Parathyroid adenoma (tissue), 2 donors: Measurements from ENCODE around the gene MDP1.
"Not testable (repeated sequence)": the region's sequence is repeated elsewhere in the genome, so short reads cannot be mapped to it uniquely, and the experiment has no call there.

Source experiments
- H2AFZ ChIP-seq: fragments of 300-600 bp; sonication (generic); one replicate; pipeline ENCODE4 v1.7.0; 2017; ENCODE audit warnings: antibody characterized with exemption, mild to moderate bottlenecking
- H3K27ac ChIP-seq: fragments of 300-600 bp; sonication (generic); one replicate; pipeline ENCODE4 v1.7.0; 2017
- H3K27me3 ChIP-seq: fragments of 300-600 bp; sonication (generic); one replicate; pipeline ENCODE4 v1.7.0; 2017; ENCODE audit warnings: low read length; ENCODE audit not compliant: control insufficient read depth, insufficient read depth
- H3K36me3 ChIP-seq: fragments of 300-600 bp; sonication (generic); one replicate; pipeline ENCODE4 v1.7.0; 2017; ENCODE audit warnings: low read length; ENCODE audit not compliant: control insufficient read depth, insufficient read depth
- H3K4me1 ChIP-seq: fragments of 300-600 bp; sonication (generic); one replicate; pipeline ENCODE4 v1.7.0; 2017; ENCODE audit warnings: control low read depth
- H3K4me2 ChIP-seq: fragments of 300-600 bp; sonication (generic); one replicate; pipeline ENCODE4 v1.7.0; 2017; ENCODE audit warnings: low read length
- H3K4me3 ChIP-seq: fragments of 300-600 bp; sonication (generic); one replicate; pipeline ENCODE4 v1.7.0; 2017; ENCODE audit warnings: low read depth, low read length
- H3K79me2 ChIP-seq: fragments of 300-600 bp; sonication (generic); one replicate; pipeline ENCODE4 v1.7.0; 2017; ENCODE audit warnings: control low read depth
- H3K9ac ChIP-seq: fragments of 300-600 bp; sonication (generic); one replicate; pipeline ENCODE4 v1.7.0; 2017; ENCODE audit warnings: mild to moderate bottlenecking
- H3K9me3 ChIP-seq: fragments of 300-600 bp; sonication (generic); one replicate; pipeline ENCODE4 v1.7.0; 2017; ENCODE audit warnings: low read length; ENCODE audit not compliant: control insufficient read depth
- TF ChIP-seq, protein P1 (sequence below): fragments of 300-600 bp; sonication (generic); IDR thresholded peaks from one replicate; pipeline ENCODE4 v1.7.0; 2017; ENCODE audit warnings: antibody characterized with exemption, mild to moderate bottlenecking
- donor health status: primary hyperparathyroidism.

The MDP1 gene

DNA sequence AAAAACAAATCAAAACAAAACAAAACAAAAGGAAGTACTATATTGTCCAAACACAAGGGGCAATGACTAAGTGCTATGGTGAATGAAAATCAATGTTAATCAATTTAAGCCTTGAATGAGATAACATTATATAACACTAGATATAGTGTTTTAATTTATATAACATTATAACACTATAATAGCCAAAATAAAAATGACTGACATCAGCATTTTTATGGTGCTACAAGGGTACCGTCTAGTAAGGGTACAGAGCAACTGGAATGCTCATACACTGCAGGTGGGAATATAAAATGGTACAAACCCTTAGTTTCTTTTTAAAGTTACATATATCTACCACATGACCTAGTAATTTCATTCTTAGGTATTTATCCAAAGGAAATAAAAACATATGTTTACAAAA, 10.6 kb upstream of the MDP1 start:
- TF ChIP-seq, protein P1, sequence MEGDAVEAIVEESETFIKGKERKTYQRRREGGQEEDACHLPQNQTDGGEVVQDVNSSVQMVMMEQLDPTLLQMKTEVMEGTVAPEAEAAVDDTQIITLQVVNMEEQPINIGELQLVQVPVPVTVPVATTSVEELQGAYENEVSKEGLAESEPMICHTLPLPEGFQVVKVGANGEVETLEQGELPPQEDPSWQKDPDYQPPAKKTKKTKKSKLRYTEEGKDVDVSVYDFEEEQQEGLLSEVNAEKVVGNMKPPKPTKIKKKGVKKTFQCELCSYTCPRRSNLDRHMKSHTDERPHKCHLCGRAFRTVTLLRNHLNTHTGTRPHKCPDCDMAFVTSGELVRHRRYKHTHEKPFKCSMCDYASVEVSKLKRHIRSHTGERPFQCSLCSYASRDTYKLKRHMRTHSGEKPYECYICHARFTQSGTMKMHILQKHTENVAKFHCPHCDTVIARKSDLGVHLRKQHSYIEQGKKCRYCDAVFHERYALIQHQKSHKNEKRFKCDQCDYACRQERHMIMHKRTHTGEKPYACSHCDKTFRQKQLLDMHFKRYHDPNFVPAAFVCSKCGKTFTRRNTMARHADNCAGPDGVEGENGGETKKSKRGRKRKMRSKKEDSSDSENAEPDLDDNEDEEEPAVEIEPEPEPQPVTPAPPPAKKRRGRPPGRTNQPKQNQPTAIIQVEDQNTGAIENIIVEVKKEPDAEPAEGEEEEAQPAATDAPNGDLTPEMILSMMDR: no peak
- no peaks in the 10 kb centered on the region for H3K9me3 ChIP-seq
- no peak overlapping the region for H3K27ac ChIP-seq
- H3K27me3 ChIP-seq: no peaks in the 10 kb centered on the region
- peaks cover 40% of the 10 kb centered on the region for H3K79me2 ChIP-seq
- H3K4me2 ChIP-seq: no peak overlapping the region
- H3K4me3 ChIP-seq: no peak overlapping the region
- no peak overlapping the region for H3K9ac ChIP-seq
- peaks cover 4% of the 10 kb centered on the region for H3K4me1 ChIP-seq
- H3K36me3 ChIP-seq: no peaks in the 10 kb centered on the region
- H2AFZ ChIP-seq: no peak overlapping the region

- TF ChIP-seq, protein P1: no peak
- no peak overlapping the region for H3K27ac ChIP-seq
- H3K27me3 ChIP-seq: no peaks in the 10 kb centered on the region
- no peak overlapping the region for H3K9ac ChIP-seq
- no peaks in the 10 kb centered on the region for H3K4me1 ChIP-seq
- H3K4me2 ChIP-seq: no peak overlapping the region
- no peaks in the 10 kb centered on the region for H3K36me3 ChIP-seq
- H2AFZ ChIP-seq: no peak overlapping the region
- no peak overlapping the region for H3K4me3 ChIP-seq
- no peaks in the 10 kb centered on the region for H3K9me3 ChIP-seq
- H3K79me2 ChIP-seq: peaks cover 47% of the 10 kb centered on the region
These were observed 8.8 kb upstream of the MDP1 start for GRCh38 chr14:24224618-24225071.

DNA sequence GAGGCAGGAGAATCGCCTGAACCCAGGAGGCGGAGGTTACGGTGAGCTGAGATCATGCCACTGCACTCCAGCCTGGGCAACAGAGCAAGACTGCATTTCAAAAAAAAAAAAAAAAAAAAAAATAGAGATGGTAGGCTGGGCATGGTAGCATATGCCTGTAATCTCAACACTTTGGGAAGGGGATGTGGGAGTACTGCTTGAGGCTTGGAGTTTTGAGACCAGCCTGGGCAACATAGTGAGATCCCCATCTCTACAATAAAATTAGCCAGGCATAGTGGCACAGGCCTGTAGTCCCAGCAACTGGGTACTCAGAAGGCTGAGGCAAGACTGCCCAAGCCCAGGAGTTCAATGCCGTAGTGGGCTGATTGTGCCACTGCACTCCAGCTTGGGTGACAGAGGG, 7.1 kb upstream of the MDP1 start:
- not testable (repeated sequence) for H2AFZ ChIP-seq, H3K4me2 ChIP-seq, H3K27me3 ChIP-seq, H3K9me3 ChIP-seq, H3K27ac ChIP-seq, H3K36me3 ChIP-seq, H3K4me3 ChIP-seq, H3K9ac ChIP-seq, H3K4me1 ChIP-seq
- H3K79me2 ChIP-seq: peaks cover 55% of the 10 kb centered on the region

DNA sequence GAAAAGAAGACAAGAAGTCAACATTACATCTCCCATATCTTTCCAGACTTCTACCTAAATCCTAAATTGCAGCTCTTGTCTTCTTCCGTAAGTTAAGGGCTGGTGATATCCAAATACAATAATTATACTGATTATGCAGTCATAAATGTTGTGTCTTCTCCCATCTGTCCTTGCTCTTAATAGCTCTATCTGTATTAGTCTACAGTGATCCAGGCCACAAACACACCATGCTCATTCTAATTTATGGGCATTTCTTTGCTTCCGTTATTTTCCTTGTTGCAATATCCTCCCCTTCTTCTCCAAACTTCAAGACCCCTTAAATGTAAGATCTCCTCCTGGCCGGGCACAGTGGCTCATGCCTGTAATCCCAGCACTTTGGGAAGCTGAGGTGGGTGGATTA, 3.7 kb upstream of the MDP1 start:
- Histone ChIP-seq H3K4me2 (no peak overlapping the region), H3K27me3 (no peaks in the 10 kb centered on the region), H3K9ac (no peak overlapping the region), H3K9me3 (no peaks in the 10 kb centered on the region), H3K4me1 (peaks cover 3% of the 10 kb centered on the region), H3K4me3 (no peak overlapping the region), H3K27ac (no peak overlapping the region), H2AFZ (no peak overlapping the region), H3K79me2 (peaks cover 37% of the 10 kb centered on the region), H3K36me3 (no peaks in the 10 kb centered on the region)
- TF ChIP-seq, protein P1: no peak

- Histone ChIP-seq H3K9me3 (no peaks in the 10 kb centered on the region), H3K9ac (no peak overlapping the region), H3K27ac (no peak overlapping the region), H3K79me2 (peaks cover 33% of the 10 kb centered on the region), H3K27me3 (no peaks in the 10 kb centered on the region), H3K36me3 (no peaks in the 10 kb centered on the region), H2AFZ (no peak overlapping the region), H3K4me1 (peaks cover 7% of the 10 kb centered on the region), H3K4me3 (no peak overlapping the region), H3K4me2 (no peak overlapping the region)
- TF ChIP-seq, protein P1: no peak
These were observed 3.2 kb upstream of the MDP1 start for GRCh38 chr14:24219080-24219479.

DNA sequence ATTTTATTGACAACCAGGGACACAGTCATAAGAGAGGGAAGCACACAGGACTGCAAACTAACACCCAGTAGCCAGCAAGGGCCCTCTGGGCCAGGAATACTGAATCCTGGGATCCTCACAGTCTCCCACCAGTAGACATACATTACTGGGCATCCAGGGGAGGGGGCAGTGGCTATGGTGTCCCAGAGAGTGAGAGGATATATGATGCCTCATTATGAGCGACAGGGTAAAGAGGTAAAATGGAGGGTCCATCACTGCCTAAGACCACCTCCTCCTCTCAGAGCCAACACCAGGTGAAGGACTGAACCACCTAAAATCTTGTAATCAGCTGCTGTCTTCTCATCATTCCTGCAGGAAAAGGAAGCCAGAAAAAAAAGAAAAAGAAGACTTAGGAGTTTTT, 1.0 kb upstream of the MDP1 start:
- not testable (repeated sequence) for H3K4me1 ChIP-seq, H3K27ac ChIP-seq, H3K36me3 ChIP-seq, H2AFZ ChIP-seq, H3K9ac ChIP-seq, H3K4me3 ChIP-seq, H3K27me3 ChIP-seq, H3K9me3 ChIP-seq, H3K4me2 ChIP-seq
- peaks cover 32% of the 10 kb centered on the region for H3K79me2 ChIP-seq
